Aorta (tissue), 5 donors: ENCODE results near the gene BLVRB. TPM values are rescaled to one million over a fixed set of nuclear protein-coding genes. Genes with fewer than 3 reads are reported as not detected.
"Not testable (repeated sequence)": the region's sequence is repeated elsewhere in the genome, so short reads cannot be mapped to it uniquely, and the experiment has no call there.

ENCODE experiments used
- ATAC-seq: fragments of 200-7000 bp; cut with Tn5 transposase; one replicate; pipeline ENCODE4 v1.9.1; 2022; ENCODE audit warnings: moderate library complexity; ENCODE audit not compliant: low FRiP score
- DNase-seq, 2 donors: peaks; one replicate each; pipeline ENCODE4 v3.0.0-alpha.2; 2020
- H3K27ac ChIP-seq, 2 donors: one replicate each; pipeline ENCODE4 v1.5.1; 2013; ENCODE audit warnings: low read length in 2 of 2, mild to moderate bottlenecking in 2 of 2, moderate library complexity in 2 of 2, control low read depth in 1 of 2, inconsistent platforms in 1 of 2, low read depth in 1 of 2
- H3K27me3 ChIP-seq, 2 donors: one replicate each; pipeline ENCODE4 v1.6.1; 2013; ENCODE audit warnings: control low read depth in 1 of 2, low read length in 1 of 2, mild to moderate bottlenecking in 1 of 2, moderate library complexity in 1 of 2; ENCODE audit not compliant: insufficient read depth in 2 of 2, control insufficient read depth in 1 of 2
- H3K36me3 ChIP-seq, 2 donors: one replicate each; pipeline ENCODE4 v1.6.1; 2013; ENCODE audit warnings: control low read depth in 1 of 2, low read length in 1 of 2, mild to moderate bottlenecking in 1 of 2; ENCODE audit not compliant: insufficient read depth in 2 of 2, control insufficient read depth in 1 of 2
- H3K4me1 ChIP-seq, 2 donors: one replicate each; pipeline ENCODE4 v1.6.1; 2013; ENCODE audit warnings: low read length in 2 of 2, control low read depth in 1 of 2, mild to moderate bottlenecking in 1 of 2, moderate library complexity in 1 of 2; ENCODE audit not compliant: insufficient read depth in 2 of 2, control insufficient read depth in 1 of 2
- H3K4me3 ChIP-seq, 2 donors: one replicate each; pipeline ENCODE4 v1.5.1; 2013; ENCODE audit warnings: low read length in 2 of 2, control low read depth in 1 of 2, mild to moderate bottlenecking in 1 of 2
- H3K9me3 ChIP-seq: one replicate; pipeline ENCODE4 v1.6.1; 2013; ENCODE audit warnings: mild to moderate bottlenecking, low read length; ENCODE audit not compliant: control insufficient read depth
- WGBS, 2 donors: extraction: QIAGEN DNeasy Blood & Tissue Kit; methylation state at CpG; one replicate each; pipeline ENCODE4 v1.1.7; 2013; 5-methylcytosine and 5-hydroxymethylcytosine counted together
- intact Hi-C, 2 donors: fragments of 100-400 bp; cut with DNase I; formaldehyde crosslinking; loops; one replicate each; pipeline versions ENCODE4 v1.14.2 to v1.15.0; 2022
- polyA plus RNA-seq, 2 donors: library from polyadenylated mRNA; stranded (reverse); fragments of 200-250 nt; gene quantifications; one replicate each; pipeline ENCODE4 v1.2.3, GENCODE V29; 2013
- total RNA-seq, 2 donors: library from RNA; stranded (reverse); fragmentation: NEBNext Ultra II Directional; extraction: Animal tissue kit (Norgen Biotek cat#: 25700); gene quantifications; one replicate each; pipeline ENCODE4 v1.2.1, GENCODE V29; 2021
- donor health status: healthy with polysubstance abuse.
- donor health status: Bipolar disorder and iron deficiency.
- donor health status: DM: no; HTN: no; CAD: no.
- donor health status: DM: no; HTN: no; CAD: no.
- donor health status: DM: yes; HTN: yes; CAD: no.

BLVRB gene
- total and polyA plus RNA-seq, 4 donors: 72.3 to 134 (median 87.0) TPM

- no peak for DNase-seq
- Histone ChIP-seq H3K36me3 (no peaks in the 10 kb centered on the region), H3K9me3 (no peaks in the 10 kb centered on the region), H3K27ac (no peak overlapping the region), H3K4me3 (no peak overlapping the region), H3K27me3 (no peaks in the 10 kb centered on the region), H3K4me1 (no peaks in the 10 kb centered on the region)
- no peak for ATAC-seq
- 93 to 98% methylated on average over 3 of the region's 3 CpGs for WGBS, 2 donors
- intact Hi-C loops: no loop called here
These were observed 27.3 kb downstream of the BLVRB start for GRCh38 chr19:40438284-40438683.

GRCh38 chr19:40433391-40434216 lies 31.9 kb downstream of the BLVRB start:
- Histone ChIP-seq H3K27ac (peak overlapping the region; percentile 68 to 99), H3K9me3 (no peaks in the 10 kb centered on the region), H3K27me3 (no peaks in the 10 kb centered on the region), H3K4me3 (peak overlapping the region; percentile 33 to 78), H3K4me1 (no peaks in the 10 kb centered on the region), H3K36me3 (no peaks in the 10 kb centered on the region)
- intact Hi-C loops: no loop called here
- WGBS, 2 donors: 1% methylated on average over 32 to 50 of the region's 50 CpGs
- peak; percentile 95 for DNase-seq
- ATAC-seq: peak; percentile 99

GRCh38 chr19:40432760-40433159 lies 32.8 kb downstream of the BLVRB start:
- WGBS, 2 donors: 37 to 44% methylated on average over 7 of the region's 7 CpGs
- H3K9me3 ChIP-seq, H3K27me3 ChIP-seq, intact Hi-C loops, H3K4me3 ChIP-seq, DNase-seq, H3K36me3 ChIP-seq, ATAC-seq, H3K4me1 ChIP-seq: not testable (repeated sequence)
- H3K27ac ChIP-seq: peak overlapping the region; percentile 68 to 99

GRCh38 chr19:40431698-40432097 lies 33.8 kb downstream of the BLVRB start:
- no peaks in the 10 kb centered on the region for H3K27me3 ChIP-seq
- WGBS, 2 donors: 89% methylated on average over 3 of the region's 3 CpGs
- no peaks in the 10 kb centered on the region for H3K9me3 ChIP-seq
- no peak overlapping the region for H3K27ac ChIP-seq
- no peaks in the 10 kb centered on the region for H3K36me3 ChIP-seq
- no peaks in the 10 kb centered on the region for H3K4me1 ChIP-seq
- DNase-seq (no peak), ATAC-seq (no peak)
- H3K4me3 ChIP-seq: no peak overlapping the region
- intact Hi-C loops: no loop called here

GRCh38 chr19:40430242-40430641 lies 35.3 kb downstream of the BLVRB start:
- H3K36me3 ChIP-seq, H3K4me3 ChIP-seq, ATAC-seq, H3K27ac ChIP-seq, intact Hi-C loops, H3K9me3 ChIP-seq, DNase-seq, H3K4me1 ChIP-seq, H3K27me3 ChIP-seq: not testable (repeated sequence)
- 93% methylated on average over 10 of the region's 10 CpGs for WGBS, 2 donors

DNA sequence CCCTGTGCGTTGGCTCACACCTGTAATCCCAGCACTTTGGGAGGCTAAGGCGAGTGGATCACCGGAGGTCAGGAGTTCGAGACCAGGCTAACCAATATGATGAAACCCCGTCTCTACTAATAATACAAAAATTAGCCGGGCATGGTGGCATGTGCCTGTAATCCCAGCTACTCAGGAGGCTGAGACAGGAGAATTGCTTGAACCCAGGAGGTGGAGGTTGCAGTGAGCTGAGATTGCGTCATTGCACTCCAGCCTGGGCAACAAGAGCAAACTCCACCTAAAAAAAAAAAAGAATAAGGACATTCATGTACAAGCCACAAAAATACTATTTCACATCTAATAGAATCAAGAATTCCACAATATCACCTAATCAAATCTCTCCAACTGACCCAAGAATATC lies 37.3 kb downstream of the BLVRB start:
- not testable (repeated sequence) for H3K4me1 ChIP-seq, H3K36me3 ChIP-seq, H3K9me3 ChIP-seq, H3K27me3 ChIP-seq, H3K4me3 ChIP-seq, H3K27ac ChIP-seq, DNase-seq, ATAC-seq
- WGBS, 2 donors: 94 to 96% methylated on average over 7 of the region's 7 CpGs
- intact Hi-C loops: loop anchor here in 1 of 2 donors (10.0 kb wide), 1 partner anchor 123 kb away; no protein-coding TSS in a partner anchor

DNA sequence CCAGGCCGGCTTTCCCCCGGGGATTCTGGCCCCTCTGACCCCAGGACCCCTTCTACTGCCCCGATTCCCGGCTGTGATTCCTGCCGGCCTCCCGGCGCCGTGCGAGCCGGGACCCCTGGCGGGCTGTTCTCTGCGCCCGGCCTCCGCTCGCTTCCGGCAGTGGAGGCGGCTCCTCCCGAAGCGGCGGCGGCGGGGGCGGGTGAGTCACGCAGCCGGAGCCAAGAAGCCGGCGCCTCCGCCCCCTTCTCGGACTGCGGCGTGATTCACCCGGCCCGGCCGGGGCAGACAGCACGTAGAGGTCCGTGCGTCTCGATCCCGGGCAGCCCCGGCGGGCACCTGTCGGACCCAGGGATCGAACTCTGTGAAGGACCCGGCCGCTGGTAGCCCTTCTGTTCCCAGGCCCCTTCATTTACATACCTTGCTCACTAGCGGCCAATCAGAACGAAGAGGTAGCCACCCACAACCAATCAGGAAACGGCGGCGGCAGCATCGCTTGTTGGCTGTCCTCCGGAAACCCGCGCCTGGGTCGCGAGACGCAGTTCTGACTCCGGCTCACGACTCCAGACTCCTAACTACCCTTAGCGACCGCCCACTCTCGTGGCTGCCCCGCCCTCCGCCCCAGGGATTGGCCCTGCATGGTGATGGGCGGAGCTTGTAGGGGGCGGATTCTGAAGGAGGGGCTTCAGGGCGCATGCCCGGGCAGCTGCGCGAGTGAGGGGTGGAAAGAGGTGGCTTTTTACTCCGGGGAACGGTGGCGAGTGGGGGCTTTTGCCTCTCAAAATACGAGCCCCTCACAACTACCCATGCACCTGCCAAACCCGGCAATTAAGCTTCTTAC lies 39.9 kb downstream of the BLVRB start, which contains the start of gene SERTAD1:
TSS of gene SERTAD1 (minus strand) at position 543 of the 838 bp plus-strand sequence. CDS start 2,446 bp downstream, outside the sequence.
- WGBS, 2 donors: 0 to 1% methylated on average over 66 to 75 of the region's 75 CpGs
- H3K4me1 ChIP-seq: no peaks in the 10 kb centered on the region
- peak within 1 kb of the TSS; percentile 99 to 100 for H3K27ac ChIP-seq
- ATAC-seq (peak; percentile 96), DNase-seq (peak; percentile 99 to 100)
- no peaks in the 10 kb centered on the region for H3K27me3 ChIP-seq
- peaks cover 0 to 4% of the 10 kb centered on the region in 2 donors for H3K36me3 ChIP-seq
- intact Hi-C loops: loop anchor here (1.0 to 10.0 kb wide), 2 partner anchors 19 to 121 kb away; partner anchors contain the start of gene SERTAD3 (in 1 of the 2)
- peak within 1 kb of the TSS; percentile 74 to 88 for H3K4me3 ChIP-seq
- no peaks in the 10 kb centered on the region for H3K9me3 ChIP-seq

GRCh38 chr19:40424637-40425449 lies 40.7 kb downstream of the BLVRB start:
- no peaks in the 10 kb centered on the region for H3K4me1 ChIP-seq
- intact Hi-C loops: loop anchor here (1.0 to 10.0 kb wide), 3 partner anchors 19 to 120 kb away; partner anchors contain the start of genes C19orf47 (in 1 of the 2), PLD3 (in 1 of the 2) and SERTAD3 (in 1 of the 2)
- ATAC-seq (no peak), DNase-seq (no peak)
- no peaks in the 10 kb centered on the region for H3K9me3 ChIP-seq
- no peaks in the 10 kb centered on the region for H3K27me3 ChIP-seq
- WGBS, 2 donors: 0 to 1% methylated on average over 28 of the region's 28 CpGs
- H3K4me3 ChIP-seq: peak overlapping the region; percentile 74 to 88
- H3K36me3 ChIP-seq: peaks cover 0 to 4% of the 10 kb centered on the region in 2 donors
- H3K27ac ChIP-seq: peak overlapping the region; percentile 99 to 100
